Trophoblast cell (in vitro differentiated cells and primary cell): ENCODE measurements around the gene LGSN.
"Not testable (repeated sequence)": the region's sequence is repeated elsewhere in the genome, so short reads cannot be mapped to it uniquely, and the experiment has no call there.

Experiments
- DNase-seq, 2 donors: peaks; one replicate each; pipeline ENCODE4 v3.0.0-alpha.2; 2016
- H2AFZ ChIP-seq: 2 replicates; pipeline ENCODE4 v1.6.1; 2013; ENCODE audit warnings: low read length, moderate library complexity, mild to moderate bottlenecking; ENCODE audit not compliant: insufficient read depth, poor library complexity
- H2AK5ac ChIP-seq: 2 replicates; pipeline ENCODE4 v1.6.1; 2013; ENCODE audit warnings: mild to moderate bottlenecking, low read length
- H2BK120ac ChIP-seq: 2 replicates; pipeline ENCODE4 v1.6.1; 2013; ENCODE audit warnings: low read length, mild to moderate bottlenecking, moderate library complexity; ENCODE audit not compliant: insufficient read depth, poor library complexity
- H2BK12ac ChIP-seq: 2 replicates; pipeline ENCODE4 v1.6.1; 2013; ENCODE audit warnings: mild to moderate bottlenecking, low read length, moderate library complexity
- H2BK5ac ChIP-seq: 2 replicates; pipeline ENCODE4 v1.6.1; 2013; ENCODE audit warnings: low read length, low read depth, moderate library complexity, mild to moderate bottlenecking; ENCODE audit not compliant: poor library complexity
- H3K14ac ChIP-seq: 2 replicates; pipeline ENCODE4 v1.6.1; 2013; ENCODE audit warnings: mild to moderate bottlenecking, low read length
- H3K18ac ChIP-seq: 2 replicates; pipeline ENCODE4 v1.6.1; 2013; ENCODE audit warnings: mild to moderate bottlenecking, low read length
- H3K23ac ChIP-seq: 2 replicates; pipeline ENCODE4 v1.6.1; 2013; ENCODE audit warnings: low read length
- H3K27ac ChIP-seq: 2 replicates; pipeline ENCODE4 v1.5.1; 2013; ENCODE audit warnings: low read depth, mild to moderate bottlenecking, inconsistent platforms, low read length, moderate library complexity
- H3K27me3 ChIP-seq: 2 replicates; pipeline ENCODE4 v1.6.1; 2013; ENCODE audit warnings: inconsistent platforms, mild to moderate bottlenecking, low read length, moderate library complexity; ENCODE audit not compliant: insufficient read depth
- H3K36me3 ChIP-seq, 2 experiments: 1 replicate in 1 of 2; 2 replicates in 1 of 2; pipeline ENCODE4 v1.6.1; 2013; ENCODE audit warnings: low read length in 2 of 2, mild to moderate bottlenecking in 2 of 2, moderate library complexity in 1 of 2; ENCODE audit not compliant: insufficient read depth in 2 of 2, control insufficient read depth in 1 of 2
- H3K4ac ChIP-seq: 2 replicates; pipeline ENCODE4 v1.6.1; 2013; ENCODE audit warnings: low read depth, mild to moderate bottlenecking, low read length, moderate library complexity
- H3K4me1 ChIP-seq, 2 experiments: 1 replicate in 1 of 2; 2 replicates in 1 of 2; pipeline ENCODE4 v1.6.1; 2013; ENCODE audit warnings: low read length in 2 of 2, mild to moderate bottlenecking in 2 of 2, moderate library complexity in 1 of 2; ENCODE audit not compliant: insufficient read depth in 2 of 2, control insufficient read depth in 1 of 2
- H3K4me2 ChIP-seq: 2 replicates; pipeline ENCODE4 v1.6.1; 2013; ENCODE audit warnings: inconsistent platforms, mild to moderate bottlenecking, low read length, moderate library complexity
- H3K4me3 ChIP-seq: 2 replicates; pipeline ENCODE4 v1.5.1; 2013; ENCODE audit warnings: mild to moderate bottlenecking, low read depth, low read length, inconsistent platforms
- H3K79me1 ChIP-seq: one replicate; pipeline ENCODE4 v1.6.1; 2013; ENCODE audit warnings: low read length
- H3K79me2 ChIP-seq: 2 replicates; pipeline ENCODE4 v1.6.1; 2013; ENCODE audit warnings: low read length, mild to moderate bottlenecking; ENCODE audit not compliant: control insufficient read depth, insufficient read depth, poor library complexity
- H3K9ac ChIP-seq: 2 replicates; pipeline ENCODE4 v1.6.1; 2013; ENCODE audit warnings: mild to moderate bottlenecking, low read length
- H3K9me3 ChIP-seq: 2 replicates; pipeline ENCODE4 v1.6.1; 2013; ENCODE audit warnings: low read depth, mild to moderate bottlenecking, control low read depth, inconsistent platforms, low read length; ENCODE audit not compliant: insufficient read depth
- H4K12ac ChIP-seq: 2 replicates; pipeline ENCODE4 v1.6.1; 2013; ENCODE audit warnings: low read depth, mild to moderate bottlenecking, low read length, moderate library complexity
- H4K8ac ChIP-seq: 2 replicates; pipeline ENCODE4 v1.6.1; 2013; ENCODE audit warnings: low read depth, mild to moderate bottlenecking, low read length, moderate library complexity
- H4K91ac ChIP-seq: one replicate; pipeline ENCODE4 v1.6.1; 2013; ENCODE audit warnings: low read depth, mild to moderate bottlenecking, low read length, moderate library complexity
- WGBS: extraction: QIAGEN DNeasy Blood & Tissue Kit; methylation state at CpG from one replicate; pipeline ENCODE4 v1.1.7; 2013; ENCODE audit warnings: missing lambda C conversion rate; ENCODE audit not compliant: insufficient read length, insufficient coverage; ENCODE audit errors: extremely low coverage; 5-methylcytosine and 5-hydroxymethylcytosine counted together

LGSN gene

DNA sequence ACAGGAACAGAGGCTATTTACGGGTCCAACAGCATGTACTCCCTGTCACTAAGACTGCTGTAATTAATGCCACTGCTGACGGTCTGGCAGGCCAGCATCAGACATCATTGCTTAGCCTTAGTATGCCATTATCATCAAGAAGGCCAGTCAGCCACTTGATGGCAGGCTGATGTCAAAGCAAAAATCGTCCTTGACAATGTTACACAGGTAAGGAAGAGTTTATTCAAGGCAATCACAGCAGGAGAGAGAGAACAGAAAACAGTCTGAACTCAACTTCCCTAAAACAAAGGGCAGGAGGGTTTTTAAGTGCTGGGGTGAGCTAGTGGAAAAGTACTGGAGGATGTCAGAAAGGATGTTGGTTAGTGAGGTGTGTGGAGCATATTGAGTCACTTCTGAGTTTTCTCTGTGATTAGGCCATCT is 83.4 kb downstream of the LGSN start:
- Histone ChIP-seq H3K14ac (no peak overlapping the region), H2BK5ac (no peak overlapping the region), H4K12ac (no peak overlapping the region), H4K8ac (no peak overlapping the region), H3K4me1 (no peaks in the 10 kb centered on the region), H3K79me2 (no peaks in the 10 kb centered on the region), H3K27me3 (no peaks in the 10 kb centered on the region), H3K27ac (no peak overlapping the region), H3K9me3 (no peaks in the 10 kb centered on the region), H3K36me3 (no peaks in the 10 kb centered on the region), H3K23ac (no peak overlapping the region), H2AFZ (no peak overlapping the region), H2BK12ac (no peak overlapping the region), H3K4me3 (no peak overlapping the region), H3K4ac (no peak overlapping the region), H3K79me1 (no peaks in the 10 kb centered on the region), H3K9ac (no peak overlapping the region), H3K4me2 (no peak overlapping the region), H3K18ac (no peak overlapping the region), H4K91ac (no peak overlapping the region), H2AK5ac (no peak overlapping the region), H2BK120ac (no peak overlapping the region)
- no peak for DNase-seq
- no CpG with 5 or more reads among the region's 3 CpGs for WGBS

- H3K4me3 ChIP-seq, H3K9ac ChIP-seq, H3K4me2 ChIP-seq, H2AFZ ChIP-seq, H3K4ac ChIP-seq, H4K8ac ChIP-seq, H3K79me2 ChIP-seq, H3K36me3 ChIP-seq, H2BK120ac ChIP-seq, H3K14ac ChIP-seq, H3K18ac ChIP-seq, H3K27ac ChIP-seq, H3K23ac ChIP-seq, H2AK5ac ChIP-seq, H2BK12ac ChIP-seq, H4K12ac ChIP-seq, H3K4me1 ChIP-seq, H3K27me3 ChIP-seq, H3K79me1 ChIP-seq, H2BK5ac ChIP-seq, DNase-seq, H4K91ac ChIP-seq: not testable (repeated sequence)
- WGBS: no CpG with 5 or more reads among the region's 12 CpGs
- H3K9me3 ChIP-seq: peaks cover 15% of the 10 kb centered on the region
These were observed 89.3 kb downstream of the LGSN start for GRCh38 chr6:63230511-63230910.

- not testable (repeated sequence) for H4K12ac ChIP-seq, H3K27me3 ChIP-seq, H3K27ac ChIP-seq, H3K4ac ChIP-seq, H3K79me2 ChIP-seq, H3K4me2 ChIP-seq, H3K18ac ChIP-seq, H2AK5ac ChIP-seq, H3K4me1 ChIP-seq, H3K23ac ChIP-seq, H2BK5ac ChIP-seq, DNase-seq, H3K14ac ChIP-seq, H2BK12ac ChIP-seq, H3K79me1 ChIP-seq, H3K9ac ChIP-seq, H4K8ac ChIP-seq, H2BK120ac ChIP-seq, H4K91ac ChIP-seq, H3K4me3 ChIP-seq, H3K36me3 ChIP-seq, H2AFZ ChIP-seq
- no CpG with 5 or more reads among the region's 13 CpGs for WGBS
- H3K9me3 ChIP-seq: peaks cover 15% of the 10 kb centered on the region
These were observed 89.8 kb downstream of the LGSN start for GRCh38 chr6:63230027-63230426.

DNA sequence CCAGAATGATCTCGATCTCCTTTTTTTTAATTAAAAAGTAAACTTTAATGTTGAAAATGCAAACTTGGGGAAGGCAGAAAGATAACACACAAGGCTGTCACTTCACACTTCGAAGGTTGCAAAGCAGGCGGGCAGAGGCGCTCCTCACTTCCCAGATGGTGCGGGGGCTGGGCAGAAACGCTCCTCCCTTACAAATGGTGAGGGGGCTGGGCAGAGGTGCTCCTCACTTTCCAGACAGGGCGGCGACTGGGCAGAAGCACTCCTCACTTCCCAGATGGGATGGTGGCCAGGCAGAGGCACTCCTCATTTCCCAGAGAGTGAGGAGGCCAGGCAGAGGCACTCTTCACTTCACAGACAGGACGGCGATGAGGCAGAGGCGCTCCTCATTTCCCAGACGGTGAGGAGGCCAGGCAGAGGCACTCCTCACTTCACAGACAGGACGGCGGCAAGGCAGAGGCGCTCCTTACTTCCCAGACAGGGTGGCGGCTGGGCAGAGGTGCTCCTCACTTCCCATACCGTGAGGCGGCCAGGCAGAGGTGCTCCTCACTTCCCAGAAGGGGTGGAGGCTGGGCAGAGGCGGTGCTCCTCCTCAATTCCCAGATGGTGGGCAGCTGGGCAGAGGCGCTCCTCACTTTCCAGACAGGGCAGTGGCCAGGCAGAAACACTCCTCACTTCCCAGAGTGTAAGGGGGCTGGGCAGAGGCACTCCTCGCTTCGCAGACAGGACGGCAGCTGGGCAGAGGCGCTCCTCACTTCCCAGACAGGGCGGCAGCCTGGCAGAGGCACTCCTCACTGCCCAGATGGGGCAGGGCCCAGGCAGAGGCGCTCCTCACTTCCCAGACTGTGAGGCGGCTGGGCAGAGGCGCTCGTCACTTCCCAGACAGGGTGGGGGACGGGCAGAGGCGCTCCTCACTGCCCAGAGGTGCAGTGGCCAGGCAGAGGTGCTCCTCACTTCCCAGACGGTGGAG is 91.6 kb downstream of the LGSN start:
- not testable (repeated sequence) for H3K4me3 ChIP-seq, H3K18ac ChIP-seq

More for the DNA sequence above, 91.6 kb downstream of the LGSN start:
- not testable (repeated sequence) for H2BK12ac ChIP-seq, DNase-seq, H3K4me2 ChIP-seq, H2BK120ac ChIP-seq, H4K91ac ChIP-seq, H3K27ac ChIP-seq, H3K79me1 ChIP-seq, H3K4ac ChIP-seq, H2AFZ ChIP-seq, H2BK5ac ChIP-seq, H3K14ac ChIP-seq, H3K4me1 ChIP-seq, H3K36me3 ChIP-seq, H4K12ac ChIP-seq, H2AK5ac ChIP-seq, H3K23ac ChIP-seq, H3K27me3 ChIP-seq, H3K9ac ChIP-seq, H3K79me2 ChIP-seq, H4K8ac ChIP-seq
- no CpG with 5 or more reads among the region's 32 CpGs for WGBS
- peaks cover 15% of the 10 kb centered on the region for H3K9me3 ChIP-seq
